ENCODE data around the gene STK32A.

Gene STK32A

GRCh38 chr5:147276497-147276896 is 41.7 kb downstream of the STK32A start:
- Histone ChIP-seq H3K9me3 (no peaks in the 10 kb centered on the region), H3K4me3 (no peak overlapping the region), H3K4me1 (no peaks in the 10 kb centered on the region), H3K36me3 (peaks cover 0 to 4% (median 0%) of the 10 kb centered on the region in 3 donors), H3K27ac (no peak overlapping the region), H3K27me3 (no peaks in the 10 kb centered on the region)
- no peak for DNase-seq
- TF ChIP-seq CTCF (IDR thresholded peaks at IDR 0.05): no peak
- intact Hi-C loops (cut with DNase I; ENCODE audit: low total_unique reads): no loop called here

GRCh38 chr5:147286296-147286695 is 51.5 kb downstream of the STK32A start:
- H3K4me3 ChIP-seq: no peak overlapping the region
- no peaks in the 10 kb centered on the region for H3K36me3 ChIP-seq
- H3K27ac ChIP-seq: no peak overlapping the region
- intact Hi-C loops (cut with DNase I; ENCODE audit: low total_unique reads): no loop called here
- DNase-seq: no peak
- TF ChIP-seq CTCF (IDR thresholded peaks at IDR 0.05): no peak
- H3K4me1 ChIP-seq: no peaks in the 10 kb centered on the region
- no peaks in the 10 kb centered on the region for H3K9me3 ChIP-seq
- no peaks in the 10 kb centered on the region for H3K27me3 ChIP-seq

GRCh38 chr5:147287110-147287509 is 52.3 kb downstream of the STK32A start:
- Histone ChIP-seq H3K27ac (no peak overlapping the region), H3K27me3 (no peaks in the 10 kb centered on the region), H3K4me3 (no peak overlapping the region), H3K36me3 (no peaks in the 10 kb centered on the region), H3K4me1 (no peaks in the 10 kb centered on the region), H3K9me3 (no peaks in the 10 kb centered on the region)
- intact Hi-C loops (cut with DNase I; ENCODE audit: low total_unique reads): no loop called here
- no peak for TF ChIP-seq CTCF (IDR thresholded peaks at IDR 0.05)
- no peak for DNase-seq

GRCh38 chr5:147290261-147290660 is 55.4 kb downstream of the STK32A start:
- H3K4me1 ChIP-seq: no peaks in the 10 kb centered on the region
- no peaks in the 10 kb centered on the region for H3K36me3 ChIP-seq
- no peaks in the 10 kb centered on the region for H3K27me3 ChIP-seq
- intact Hi-C loops (cut with DNase I; ENCODE audit: low total_unique reads): no loop called here
- no peaks in the 10 kb centered on the region for H3K9me3 ChIP-seq
- DNase-seq: no peak
- TF ChIP-seq CTCF (IDR thresholded peaks at IDR 0.05): no peak
- H3K27ac ChIP-seq: no peak overlapping the region
- H3K4me3 ChIP-seq: no peak overlapping the region

- TF ChIP-seq CTCF (IDR thresholded peaks at IDR 0.05): no peak
- Histone ChIP-seq H3K4me3 (no peak overlapping the region), H3K27ac (peak overlapping the region; percentile 46 to 49), H3K4me1 (peaks cover 0 to 22% (median 11%) of the 10 kb centered on the region in 4 donors), H3K27me3 (no peaks in the 10 kb centered on the region), H3K9me3 (no peaks in the 10 kb centered on the region), H3K36me3 (no peaks in the 10 kb centered on the region)
- DNase-seq: no peak
- intact Hi-C loops (cut with DNase I; ENCODE audit: low total_unique reads): no loop called here
These were observed 68.4 kb downstream of the STK32A start for GRCh38 chr5:147303251-147303650.

- intact Hi-C loops (cut with DNase I; ENCODE audit: low total_unique reads): no loop called here
- TF ChIP-seq CTCF (IDR thresholded peaks at IDR 0.05): no peak
- Histone ChIP-seq H3K27me3 (no peaks in the 10 kb centered on the region), H3K4me1 (peaks cover 0 to 22% (median 11%) of the 10 kb centered on the region in 4 donors), H3K4me3 (no peak overlapping the region), H3K36me3 (no peaks in the 10 kb centered on the region), H3K9me3 (no peaks in the 10 kb centered on the region), H3K27ac (peak overlapping the region; percentile 49 to 57)
- DNase-seq: no peak
These were observed 69.2 kb downstream of the STK32A start for GRCh38 chr5:147303976-147304375.

Data from tibial artery (tissue), 4 donors.